ENCODE data around the gene ZNF141. TPM values are rescaled to one million over a fixed set of nuclear protein-coding genes. Genes with fewer than 3 reads are reported as not detected.

The ZNF141 gene
- total RNA-seq, result 4.8 and 8.0 TPM in 2 replicates

GRCh38 chr4:337143-337931, at the start of gene ZNF141:
Gene ZNF141, plus strand, starts transcription at chr4:337814. Its CDS starts 170 bp downstream, at chr4:337984.

GRCh38 chr4:304969-305680, 32.5 kb upstream of the ZNF141 start, which contains the start of gene ZNF732:
Gene ZNF732, minus strand, starts transcription at chr4:305474. Its CDS starts 164 bp downstream, at chr4:305310.

Other genes starting within 250 kb of the ZNF141 start
- gene ZNF718, start 213.3 kb upstream of the ZNF141 start, total RNA-seq, result 3.4 and 4.6 TPM in 2 replicates
- 0.09 and 0.16 TPM in 2 replicates for gene ZNF732, start 32.3 kb upstream of the ZNF141 start, total RNA-seq
- 11.7 and 16.7 TPM in 2 replicates for gene ZNF721, start 161.3 kb downstream of the ZNF141 start, total RNA-seq
- 48.0 and 50.3 TPM in 2 replicates for gene PIGG, start 161.4 kb downstream of the ZNF141 start, total RNA-seq
- gene TMEM271, start 238.5 kb downstream of the ZNF141 start, total RNA-seq, result not detected in 2 replicates